GM19238 (cell line): Measurements from ENCODE around the gene ELANE.
"Not testable (repeated sequence)": the region's sequence is repeated elsewhere in the genome, so short reads cannot be mapped to it uniquely, and the experiment has no call there.

Experiments used
- DNase-seq: peaks from one replicate; pipeline ENCODE4 v3.0.0; 2011; ENCODE audit warnings: low spot score; ENCODE audit not compliant: insufficient read length

Gene ELANE

DNA sequence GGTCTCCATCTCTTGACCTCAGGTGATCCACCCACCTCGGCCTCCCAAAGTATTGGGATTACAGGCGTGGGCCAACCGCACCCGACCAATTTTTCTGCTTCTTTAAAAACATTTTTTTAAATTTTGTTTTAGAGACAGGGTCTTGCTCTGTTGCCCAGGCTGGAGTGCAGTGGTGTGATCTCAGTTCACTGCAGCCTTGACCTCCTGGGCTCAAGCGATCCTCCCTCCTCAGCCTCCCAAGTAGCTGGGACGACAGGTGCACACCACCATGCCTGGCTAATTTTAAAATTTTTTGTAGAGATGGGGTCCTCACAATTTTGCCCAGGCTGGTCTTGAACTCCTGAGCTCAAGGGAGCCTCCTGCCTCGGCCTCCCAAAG is 9.3 kb upstream of the ELANE start:
- DNase-seq = not testable (repeated sequence)

DNA sequence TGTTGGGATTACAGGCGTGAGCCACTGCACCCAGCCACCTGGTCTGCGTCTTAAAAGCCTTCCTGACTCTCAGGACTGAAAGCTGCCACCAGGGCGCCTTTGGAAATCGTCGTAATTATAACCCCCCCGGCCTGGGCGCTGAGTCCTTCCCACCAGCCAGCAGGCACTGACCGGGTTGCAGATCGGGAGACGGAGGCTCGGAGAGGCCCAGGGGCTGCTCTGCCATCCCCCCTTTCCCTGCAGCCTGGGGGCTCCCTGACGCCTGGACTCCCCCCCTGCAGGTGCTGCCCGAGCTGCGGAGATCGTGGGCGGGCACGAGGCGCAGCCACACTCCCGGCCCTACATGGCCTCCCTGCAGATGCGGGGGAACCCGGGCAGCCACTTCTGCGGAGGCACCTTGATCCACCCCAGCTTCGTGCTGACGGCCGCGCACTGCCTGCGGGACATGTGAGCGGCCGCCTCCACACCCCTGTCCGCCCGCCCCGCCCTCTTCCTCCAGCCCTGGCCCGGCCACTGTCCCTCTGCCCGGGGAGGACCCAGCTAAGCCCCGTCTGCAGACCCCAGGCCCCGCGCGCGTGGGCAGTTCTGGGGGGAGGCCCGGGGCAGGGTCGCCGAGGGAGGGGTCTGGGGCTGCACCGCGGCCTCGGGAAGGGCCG is 8.8 kb upstream of the ELANE start:
- DNase-seq = no peak

DNA sequence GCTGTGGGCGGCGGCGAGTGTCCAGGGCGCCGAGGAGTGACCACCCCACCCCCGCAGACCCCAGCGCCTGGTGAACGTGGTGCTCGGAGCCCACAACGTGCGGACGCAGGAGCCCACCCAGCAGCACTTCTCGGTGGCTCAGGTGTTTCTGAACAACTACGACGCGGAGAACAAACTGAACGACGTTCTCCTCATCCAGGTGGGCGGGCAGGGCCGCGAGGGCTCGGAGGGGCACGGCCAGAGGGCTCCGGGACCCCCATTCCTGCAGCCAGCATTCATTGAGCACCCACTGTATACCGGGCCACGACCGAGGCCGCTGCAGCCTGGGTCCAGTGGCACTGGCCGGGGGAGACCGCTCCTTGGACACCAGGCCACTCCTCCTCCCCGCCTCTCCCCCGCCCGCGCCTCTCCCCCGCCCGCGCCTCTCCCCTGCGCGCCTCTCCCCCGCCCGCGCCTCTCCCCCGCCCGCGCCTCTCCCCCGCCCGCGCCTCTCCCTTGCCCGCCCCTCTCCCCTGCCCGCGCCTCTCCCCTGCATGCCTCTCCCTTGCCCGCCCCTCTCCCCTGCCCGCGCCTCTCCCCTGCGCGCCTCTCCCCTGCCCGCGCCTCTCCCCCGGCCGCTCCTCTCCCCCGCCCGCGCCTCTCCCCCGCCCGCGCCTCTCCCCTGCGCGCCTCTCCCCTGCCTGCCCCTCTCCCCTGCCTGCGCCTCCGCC is 8.1 kb upstream of the ELANE start:
- no peak for DNase-seq

DNA sequence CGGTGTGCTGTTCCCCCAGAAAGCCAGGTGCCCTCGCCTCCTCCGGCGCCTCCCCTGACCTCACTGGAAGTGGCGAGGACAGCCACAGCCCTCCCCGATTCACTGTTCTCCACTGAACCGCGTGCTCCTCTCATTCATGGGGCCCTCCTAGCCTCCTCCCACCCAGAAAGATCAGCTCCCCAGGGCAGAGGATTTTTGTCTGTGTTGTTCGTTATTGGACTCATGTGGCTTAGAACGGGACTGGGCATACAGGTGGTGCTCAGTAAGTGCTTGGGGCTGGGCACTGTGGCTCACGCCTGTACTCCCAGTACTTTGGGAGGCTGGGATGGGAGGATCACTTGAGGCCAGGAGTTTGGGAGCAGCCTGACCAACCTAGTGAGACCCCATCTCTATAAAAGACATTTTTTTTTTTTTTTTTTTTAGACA is 7.5 kb upstream of the ELANE start:
- DNase-seq = no peak

DNA sequence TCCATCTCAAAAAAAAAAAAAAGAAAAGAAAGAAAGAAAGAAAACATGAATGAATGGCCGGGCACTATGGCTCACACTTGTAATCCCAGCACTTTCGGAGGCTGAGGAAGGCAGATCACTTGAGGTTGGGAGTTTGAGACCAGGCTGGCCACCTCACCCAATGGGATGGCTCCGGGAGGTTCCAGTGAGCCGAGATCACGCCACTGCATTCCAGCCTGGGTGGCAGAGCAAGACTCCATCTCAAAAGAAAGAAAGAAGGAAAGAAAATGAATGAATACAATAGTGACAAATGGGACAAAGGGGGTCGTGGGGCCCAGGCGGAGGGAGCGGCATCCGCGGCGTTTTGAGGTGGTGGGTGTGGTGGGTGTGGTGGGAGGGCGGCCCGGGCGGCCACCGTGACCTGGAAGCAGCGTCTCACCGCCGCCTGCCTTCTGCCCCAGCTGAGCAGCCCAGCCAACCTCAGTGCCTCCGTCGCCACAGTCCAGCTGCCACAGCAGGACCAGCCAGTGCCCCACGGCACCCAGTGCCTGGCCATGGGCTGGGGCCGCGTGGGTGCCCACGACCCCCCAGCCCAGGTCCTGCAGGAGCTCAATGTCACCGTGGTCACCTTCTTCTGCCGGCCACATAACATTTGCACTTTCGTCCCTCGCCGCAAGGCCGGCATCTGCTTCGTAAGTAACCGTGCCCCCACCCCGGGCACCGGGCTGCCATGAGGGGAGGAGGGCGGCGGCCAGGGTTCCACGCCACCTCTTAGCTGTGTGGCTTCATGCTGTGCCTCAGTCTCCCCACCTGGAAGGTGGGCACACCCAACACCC is 6.2 kb upstream of the ELANE start:
- no peak for DNase-seq

DNA sequence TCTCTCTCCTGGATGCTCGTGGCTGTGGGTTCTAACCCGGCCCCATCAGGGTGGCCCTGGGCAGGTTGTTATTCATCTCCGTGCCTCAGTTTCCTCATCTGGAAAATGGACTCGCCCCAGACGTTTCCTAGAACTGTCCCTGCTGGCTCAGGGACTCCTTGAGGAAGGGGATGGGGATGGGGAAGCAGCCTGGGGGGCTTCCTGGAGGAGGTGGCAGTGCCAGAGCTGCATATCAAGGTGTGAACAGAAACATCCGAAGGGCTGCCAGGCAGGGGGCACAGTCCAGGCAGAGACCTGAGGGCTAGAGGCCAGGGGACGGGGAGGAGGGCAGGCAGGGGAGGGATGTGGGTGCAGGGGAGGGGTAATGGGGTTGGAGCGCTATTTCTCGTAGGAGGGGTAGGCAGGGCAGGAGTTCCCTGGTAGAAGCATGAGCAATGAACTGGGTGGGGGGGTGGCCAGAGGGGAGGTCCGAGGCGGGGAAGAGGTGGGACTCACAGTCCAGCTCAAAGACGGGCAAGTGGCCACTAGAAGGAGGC is 3.6 kb upstream of the ELANE start:
- DNase-seq = no peak

DNA sequence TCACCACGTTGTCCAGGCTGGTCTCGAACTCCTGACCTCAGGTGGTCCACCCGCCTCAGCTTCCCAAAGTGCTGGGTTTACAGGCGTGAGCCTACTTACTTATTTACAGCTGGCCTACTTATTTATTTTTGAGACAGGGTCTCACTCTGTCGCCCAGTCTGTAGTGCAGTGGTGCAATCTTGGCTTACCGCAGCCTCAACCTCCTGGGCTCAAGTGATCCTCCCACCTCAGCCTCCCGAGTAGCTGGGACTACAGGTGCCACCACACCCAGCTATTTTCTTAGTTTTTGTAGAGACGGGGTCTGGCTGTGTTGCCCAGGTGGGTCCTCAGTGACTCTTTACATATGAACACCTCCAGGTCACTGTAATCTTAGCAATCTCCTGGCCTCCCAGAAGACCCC is 2.9 kb upstream of the ELANE start:
- DNase-seq = not testable (repeated sequence)

DNA sequence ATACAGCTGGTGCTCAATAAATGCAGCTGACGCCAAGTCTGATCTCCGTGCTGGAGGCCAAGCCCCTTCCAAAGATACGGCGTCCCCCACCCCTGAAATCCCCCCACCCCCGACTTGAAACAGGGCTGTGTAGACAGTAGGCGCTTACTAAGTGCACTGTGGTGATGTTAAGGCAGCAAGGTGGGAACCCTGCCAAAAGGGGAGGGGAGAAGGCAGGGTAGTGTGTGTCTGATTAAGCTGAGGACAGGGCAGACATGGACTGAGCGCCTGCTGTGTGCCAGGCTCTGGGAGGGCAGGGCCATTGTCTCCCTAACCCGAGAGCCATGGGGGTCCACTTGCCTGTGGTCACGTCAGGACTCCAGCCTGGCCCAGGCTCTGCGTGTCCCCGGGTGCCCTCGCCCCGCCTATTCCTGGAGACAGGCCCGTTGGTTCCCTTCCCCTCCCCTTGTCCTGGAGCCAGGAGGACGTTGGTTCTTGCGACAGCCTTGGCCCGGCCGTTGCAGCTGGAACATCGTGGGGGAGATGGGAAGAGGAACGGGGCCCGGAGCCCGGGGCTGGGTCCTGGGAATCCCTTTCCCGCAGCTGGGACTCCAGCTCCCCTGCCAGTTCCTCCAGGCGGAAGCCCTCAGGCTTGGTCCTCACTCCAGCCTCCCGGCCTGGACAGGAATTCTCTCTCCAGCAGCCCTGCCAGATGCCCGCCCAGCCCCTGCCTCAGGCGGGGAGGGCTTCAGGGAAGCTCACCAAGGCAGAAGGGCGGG is 1.7 kb upstream of the ELANE start:
- no peak for DNase-seq

DNA sequence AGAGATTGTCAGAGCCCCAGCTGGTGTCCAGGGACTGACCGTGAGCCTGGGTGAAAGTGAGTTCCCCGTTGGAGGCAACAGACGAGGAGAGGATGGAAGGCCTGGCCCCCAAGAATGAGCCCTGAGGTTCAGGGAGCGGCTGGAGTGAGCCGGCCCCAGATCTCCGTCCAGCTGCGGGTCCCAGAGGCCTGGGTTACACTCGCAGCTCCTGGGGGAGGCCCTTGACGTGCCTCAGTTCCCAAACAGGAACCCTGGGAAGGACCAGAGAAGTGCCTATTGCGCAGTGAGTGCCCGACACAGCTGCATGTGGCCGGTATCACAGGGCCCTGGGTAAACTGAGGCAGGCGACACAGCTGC is 1.1 kb upstream of the ELANE start:
- DNase-seq = no peak

DNA sequence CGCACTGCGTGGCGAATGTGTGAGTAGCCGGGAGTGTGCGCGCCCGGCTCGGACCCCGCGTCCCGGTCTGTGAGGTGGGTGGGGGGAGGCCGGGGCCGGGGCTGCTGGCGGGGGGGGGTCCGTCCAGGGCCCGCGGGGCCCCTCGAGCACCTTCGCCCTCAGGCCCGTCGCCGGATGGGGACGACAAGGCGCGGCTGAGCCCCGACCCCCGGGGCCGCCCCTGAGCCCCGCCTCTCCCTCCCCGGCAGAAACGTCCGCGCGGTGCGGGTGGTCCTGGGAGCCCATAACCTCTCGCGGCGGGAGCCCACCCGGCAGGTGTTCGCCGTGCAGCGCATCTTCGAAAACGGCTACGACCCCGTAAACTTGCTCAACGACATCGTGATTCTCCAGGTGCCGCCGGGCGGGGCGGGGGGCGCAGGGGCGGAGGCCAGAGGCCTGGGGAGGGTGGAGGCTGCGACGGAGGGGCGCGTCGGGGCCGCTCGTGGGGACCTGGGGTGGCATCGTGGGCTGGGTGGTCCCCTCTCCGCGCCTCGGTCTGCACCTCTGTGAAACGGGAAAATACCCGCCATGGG is 997 bp downstream of the ELANE start:
- DNase-seq = no peak

DNA sequence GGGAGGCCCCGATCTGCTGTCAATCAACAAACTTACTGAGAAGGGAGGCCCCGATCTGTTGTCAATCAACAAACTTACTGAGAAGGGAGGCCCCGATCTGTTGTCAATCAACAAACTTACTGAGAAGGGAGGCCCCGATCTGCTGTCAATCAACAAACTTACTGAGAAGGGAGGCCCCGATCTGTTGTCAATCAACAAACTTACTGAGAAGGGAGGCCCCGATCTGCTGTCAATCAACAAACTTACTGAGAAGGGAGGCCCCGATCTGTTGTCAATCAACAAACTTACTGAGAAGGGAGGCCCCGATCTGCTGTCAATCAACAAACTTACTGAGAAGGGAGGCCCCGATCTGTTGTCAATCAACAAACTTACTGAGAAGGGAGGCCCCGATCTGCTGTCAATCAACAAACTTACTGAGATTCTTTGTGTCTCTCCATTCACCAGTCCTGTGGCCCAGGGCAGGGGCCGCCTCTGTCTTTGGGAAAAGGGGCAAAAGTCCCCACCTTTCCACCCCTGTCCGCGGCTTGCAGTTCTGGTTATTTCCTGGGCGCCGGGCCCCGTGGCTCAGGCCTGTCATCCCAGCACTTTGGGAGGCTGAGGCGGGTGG is 1.6 kb downstream of the ELANE start:
- DNase-seq = not testable (repeated sequence)

DNA sequence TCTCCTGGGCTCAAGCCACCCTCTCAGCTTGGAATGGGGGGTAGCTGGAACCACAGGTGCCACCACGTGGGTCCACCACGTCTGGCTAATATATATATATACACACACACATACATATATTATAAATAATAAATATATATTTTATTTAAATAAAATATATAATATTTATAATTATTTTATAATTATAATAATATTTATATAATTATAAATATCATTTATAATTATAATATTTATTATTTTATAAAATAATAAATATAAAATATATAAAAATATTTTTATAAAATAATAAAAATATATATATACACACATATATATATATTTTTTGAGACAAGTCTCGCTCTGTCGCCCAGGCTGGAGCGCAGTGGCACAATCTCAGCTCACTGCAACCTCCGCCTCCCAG is 2.4 kb downstream of the ELANE start:
- no peak for DNase-seq

DNA sequence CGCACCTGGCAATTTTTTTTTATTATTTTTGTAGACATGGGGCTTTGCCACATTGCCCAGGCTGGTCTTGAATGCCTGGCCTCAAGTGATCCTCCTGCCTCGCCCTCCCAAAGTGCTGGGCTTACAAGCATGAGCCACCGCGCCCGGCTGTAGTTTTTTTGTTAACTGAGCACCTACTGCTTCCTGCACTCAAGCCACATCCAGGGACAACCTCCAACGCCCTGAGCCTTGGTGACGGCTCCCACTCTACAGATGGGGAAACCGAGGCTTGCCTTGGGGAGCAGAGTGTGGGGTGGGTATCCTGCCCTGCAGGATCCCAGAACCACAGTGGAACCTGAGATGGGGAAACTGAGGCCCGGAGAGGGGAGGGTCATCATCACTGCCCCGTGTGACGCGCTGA is 3.0 kb downstream of the ELANE start:
- DNase-seq = no peak

DNA sequence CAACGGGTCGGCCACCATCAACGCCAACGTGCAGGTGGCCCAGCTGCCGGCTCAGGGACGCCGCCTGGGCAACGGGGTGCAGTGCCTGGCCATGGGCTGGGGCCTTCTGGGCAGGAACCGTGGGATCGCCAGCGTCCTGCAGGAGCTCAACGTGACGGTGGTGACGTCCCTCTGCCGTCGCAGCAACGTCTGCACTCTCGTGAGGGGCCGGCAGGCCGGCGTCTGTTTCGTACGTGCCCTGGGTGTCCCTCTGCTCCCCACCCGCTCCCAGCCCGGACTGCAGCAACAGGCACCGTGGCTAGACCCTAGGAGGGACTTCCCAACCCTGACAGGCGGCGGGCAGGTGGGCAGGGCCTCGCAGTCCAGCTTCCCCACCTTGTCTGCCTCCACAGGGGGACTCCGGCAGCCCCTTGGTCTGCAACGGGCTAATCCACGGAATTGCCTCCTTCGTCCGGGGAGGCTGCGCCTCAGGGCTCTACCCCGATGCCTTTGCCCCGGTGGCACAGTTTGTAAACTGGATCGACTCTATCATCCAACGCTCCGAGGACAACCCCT is 3.5 kb downstream of the ELANE start:
- DNase-seq = no peak

DNA sequence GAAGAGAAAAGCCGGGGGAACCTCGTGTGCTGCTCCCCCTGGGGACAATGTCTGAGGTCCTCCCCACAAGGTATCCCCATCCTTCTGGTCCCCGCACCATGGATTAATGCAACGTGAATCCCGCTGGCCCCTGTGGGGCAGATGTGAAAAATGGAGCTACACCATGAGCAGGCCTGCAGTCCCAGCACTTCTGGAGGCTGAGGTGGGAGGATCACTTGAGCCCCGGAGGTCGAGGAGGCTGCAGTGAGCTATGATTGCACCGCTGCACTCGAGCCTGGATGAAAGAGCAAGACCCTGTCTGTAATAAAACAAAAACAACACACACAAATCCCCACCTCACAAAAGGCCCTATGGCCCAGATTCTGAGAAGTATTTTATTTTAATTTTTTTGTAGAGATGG is 6.2 kb downstream of the ELANE start:
- no peak for DNase-seq

DNA sequence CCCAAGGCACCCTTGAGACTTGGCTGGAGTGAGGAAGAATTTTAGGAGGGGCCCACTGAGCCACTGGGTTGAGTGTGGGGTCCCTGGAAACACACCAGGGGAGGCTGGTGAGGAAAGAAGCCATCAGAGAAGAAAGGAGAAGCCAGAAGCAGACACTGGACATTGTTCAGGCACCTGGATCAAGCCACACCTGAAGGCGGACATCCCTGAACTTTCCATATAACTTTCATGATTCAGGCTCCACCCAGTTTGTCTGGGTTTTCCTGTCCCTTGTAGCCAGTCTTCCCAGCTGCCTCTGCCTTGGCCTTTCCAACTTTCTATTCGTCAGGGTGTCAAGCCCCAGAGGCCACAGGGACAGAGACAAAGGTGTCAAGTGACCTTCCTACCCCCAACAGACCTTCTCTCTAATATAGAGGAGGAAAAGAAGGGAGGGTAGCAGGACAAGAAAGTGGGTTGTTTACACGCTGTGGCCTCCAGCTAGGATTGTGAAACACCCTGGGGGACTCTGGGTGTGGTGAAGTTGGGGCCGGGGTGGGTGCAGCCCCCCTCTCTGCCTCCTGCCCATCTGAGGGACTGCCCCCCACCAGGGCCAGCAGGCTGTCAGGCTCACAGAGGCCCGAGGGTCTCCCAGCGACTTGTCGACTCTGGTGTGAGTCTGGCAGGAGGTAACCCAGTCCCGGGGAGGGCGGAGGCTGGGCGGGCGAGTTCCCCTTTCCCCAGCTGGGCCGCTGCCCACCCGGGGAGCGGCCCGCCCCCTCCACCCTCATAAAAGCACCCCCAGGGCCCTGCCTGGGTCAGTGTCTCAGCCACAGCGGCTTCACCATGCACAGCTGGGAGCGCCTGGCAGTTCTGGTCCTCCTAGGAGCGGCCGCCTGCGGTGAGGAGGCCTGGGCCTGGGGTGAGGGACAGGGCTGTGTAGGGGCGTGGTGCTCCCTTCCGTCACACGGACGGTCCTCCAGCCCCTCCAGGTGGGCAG is 7.1 kb downstream of the ELANE start, which contains the start of gene CFD:
Gene CFD, plus strand, starts transcription at position 797 of the 976 bp plus-strand sequence. Its CDS starts 26 bp downstream, at position 823.
- no peak for DNase-seq

DNA sequence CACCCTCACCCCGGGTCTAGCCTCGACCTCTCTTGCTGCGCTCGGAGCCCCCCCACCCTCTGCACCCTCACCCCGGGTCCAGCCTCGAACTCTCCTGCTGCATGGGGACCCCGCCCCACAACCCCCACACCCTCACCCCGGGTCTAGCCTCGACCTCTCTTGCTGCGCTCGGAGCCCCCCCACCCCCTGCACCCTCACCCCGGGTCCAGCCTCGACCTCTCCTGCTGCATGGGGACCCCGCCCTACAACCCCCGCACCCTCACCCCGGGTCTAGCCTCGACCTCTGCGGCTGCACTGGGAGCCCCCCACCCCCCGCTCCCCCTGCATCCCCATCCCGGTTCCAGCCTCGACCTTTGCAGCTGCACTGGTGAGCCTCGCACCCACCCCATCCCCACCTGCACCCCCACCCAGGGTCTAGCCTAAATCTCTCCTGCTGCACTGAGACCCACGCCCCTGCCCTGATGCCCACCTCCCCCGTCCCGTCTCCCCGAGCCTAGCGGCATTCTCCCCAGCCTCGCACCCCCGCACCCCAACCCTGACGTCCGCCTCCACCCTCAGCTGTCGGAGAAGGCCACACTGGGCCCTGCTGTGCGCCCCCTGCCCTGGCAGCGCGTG is 9.1 kb downstream of the ELANE start:
- DNase-seq = no peak

DNA sequence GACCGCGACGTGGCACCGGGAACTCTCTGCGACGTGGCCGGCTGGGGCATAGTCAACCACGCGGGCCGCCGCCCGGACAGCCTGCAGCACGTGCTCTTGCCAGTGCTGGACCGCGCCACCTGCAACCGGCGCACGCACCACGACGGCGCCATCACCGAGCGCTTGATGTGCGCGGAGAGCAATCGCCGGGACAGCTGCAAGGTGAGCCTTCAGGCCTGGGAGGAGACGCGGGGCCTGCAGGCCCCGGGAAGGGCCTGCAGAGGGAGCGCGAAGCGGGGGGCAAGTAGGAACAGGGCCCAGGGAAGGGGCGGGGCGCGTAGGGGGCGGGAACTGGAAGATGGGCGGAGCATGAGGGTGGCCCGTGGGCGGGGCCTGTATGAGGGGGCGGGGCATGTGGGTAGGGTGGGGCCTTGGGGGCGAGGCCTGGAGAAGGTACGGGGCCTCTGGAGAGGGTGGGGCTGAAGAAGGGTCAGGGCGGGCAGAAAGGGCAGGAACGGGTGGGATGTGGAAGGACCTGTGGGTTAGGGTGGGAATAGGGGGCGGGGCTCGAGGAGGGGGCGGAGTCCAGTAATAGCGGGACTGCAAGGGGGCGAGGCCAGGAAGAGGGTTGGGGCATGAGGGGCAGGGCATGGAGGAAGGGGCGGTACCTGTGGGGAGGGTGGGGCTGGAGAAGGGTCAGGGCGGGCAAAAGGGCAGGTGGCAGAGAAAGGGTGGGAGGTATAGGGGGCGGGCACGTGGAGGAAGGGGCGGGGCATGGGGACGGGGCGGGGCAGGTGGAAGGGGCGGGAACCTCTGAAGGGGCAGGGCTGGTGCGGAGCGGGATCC is 9.9 kb downstream of the ELANE start:
- peak; percentile 70 for DNase-seq
